Gastrocnemius medialis (tissue), 4 donors: Measurements from ENCODE around the gene ROPN1. TPM values are rescaled to one million over a fixed set of nuclear protein-coding genes. Genes with fewer than 3 reads are reported as not detected.
"Not testable (repeated sequence)": the region's sequence is repeated elsewhere in the genome, so short reads cannot be mapped to it uniquely, and the experiment has no call there.

Experiments used
- ATAC-seq, 2 donors: fragments of 150-250 bp; one replicate each; pipeline ENCODE4 v1.9.1; 2016
- DNase-seq, 2 donors: peaks; one replicate each; pipeline ENCODE4 v3.0.0-alpha.2; 2019
- H3K27ac ChIP-seq, 4 donors: fragments of 200-600 bp; sonication (generic); 1 replicate in 1 of 4; 2 replicates in 3 of 4; pipeline ENCODE4 v1.5.1; 2016 to 2018; ENCODE audit warnings: mild to moderate bottlenecking in 2 of 4, moderate library complexity in 1 of 4
- H3K27me3 ChIP-seq, 3 donors: fragments of 200-600 bp; sonication (generic) in 2 of 3; 1 replicate in 1 of 3; 2 replicates in 2 of 3; pipeline versions ENCODE4 v1.5.1 to v1.6.0; 2016 to 2019; ENCODE audit warnings: mild to moderate bottlenecking in 1 of 3, moderate library complexity in 1 of 3
- H3K36me3 ChIP-seq, 2 donors: fragments of 200-600 bp; sonication (generic) in 1 of 2; one replicate each; pipeline ENCODE4 v1.5.1; 2017 to 2018
- H3K4me1 ChIP-seq, 2 donors: fragments of 200-600 bp; sonication (generic) in 1 of 2; one replicate each; pipeline ENCODE4 v1.5.1; 2016 to 2017; ENCODE audit warnings: mild to moderate bottlenecking in 2 of 2
- H3K4me3 ChIP-seq, 4 donors: fragments of 200-600 bp; sonication (generic) in 3 of 4; 1 replicate in 1 of 4; 2 replicates in 3 of 4; pipeline ENCODE4 v1.5.1; 2016 to 2019; ENCODE audit warnings: mild to moderate bottlenecking in 2 of 4
- H3K9me3 ChIP-seq, 3 donors: fragments of 200-600 bp; sonication (generic) in 2 of 3; 1 replicate in 1 of 3; 2 replicates in 2 of 3; pipeline ENCODE4 v1.5.1; 2016 to 2019
- CTCF ChIP-seq, 5 experiments: fragments of 450-650 bp in 3 of 5; fragments of 200-600 bp in 2 of 5; sonication (generic) in 2 of 5; IDR thresholded peaks in 4 of 5; conservative IDR thresholded peaks in 1 of 5; 1 replicate in 4 of 5; 2 replicates in 1 of 5; pipeline ENCODE4 v1.5.1; 2016 to 2019; ENCODE audit warnings: antibody characterized with exemption in 5 of 5, mild to moderate bottlenecking in 3 of 5, moderate library complexity in 3 of 5
- POLR2A ChIP-seq, 2 donors: fragments of 450-650 bp; IDR thresholded peaks; one replicate each; pipeline ENCODE4 v1.6.1; 2017; ENCODE audit warnings: antibody characterized with exemption in 2 of 2, mild to moderate bottlenecking in 2 of 2, moderate library complexity in 2 of 2
- in situ Hi-C, 4 donors: fragments of 200-750 bp; cut with MboI; loops; one replicate each; pipeline versions ENCODE4 v1.15.0 to v1.8.0; 2017; ENCODE audit warnings: low sequenced_read_pairs in 4 of 4
- intact Hi-C: fragments of 100-400 bp; cut with DNase I; formaldehyde crosslinking; loops from one replicate; pipeline ENCODE4 v1.15.1; 2023; ENCODE audit warnings: low total_unique reads
- total RNA-seq, 4 donors: library from RNA; depleted of rRNA; stranded (reverse); fragments of >200 nt; gene quantifications; one replicate each; pipeline versions ENCODE4 v1.1.0 to v1.2.3, GENCODE V29; 2016

ROPN1 gene
- total RNA-seq, 4 donors from 2014 or later, result not detected

- intact Hi-C loops (loop anchor here (2.0 to 5.0 kb wide), 3 partner anchors 46 to 245 kb away; partner anchors contain the start of gene CCDC14), in situ Hi-C loops (no loop called here)
- Histone ChIP-seq H3K4me3 (peak overlapping the region; percentile 80 to 89 (median 84)), H3K36me3 (no peaks in the 10 kb centered on the region), H3K4me1 (peaks cover 6 to 12% of the 10 kb centered on the region in 2 donors), H3K27me3 (no peaks in the 10 kb centered on the region), H3K9me3 (no peaks in the 10 kb centered on the region), H3K27ac (peak overlapping the region; percentile 85 to 95 (median 90))
- peak; percentile 16 to 65 for DNase-seq
- TF ChIP-seq CTCF (IDR thresholded peaks at IDR 0.05 in 4 of 5, conservative IDR thresholded peaks at IDR 0.05 in 1 of 5) (no peak), POLR2A (IDR thresholded peaks at IDR 0.05) (peak in 1 of 2 donors; percentile 16)
- peak; percentile 67 to 74 for ATAC-seq
These were observed 40.5 kb upstream of the ROPN1 start for GRCh38 chr3:124032311-124032880.

- in situ Hi-C loops, result loop anchor here in 2 of 4 donors (10.0 kb wide), 3 partner anchors 48 to 438 kb away; no protein-coding TSS in a partner anchor
- Histone ChIP-seq H3K4me1 (no peaks in the 10 kb centered on the region), H3K36me3 (no peaks in the 10 kb centered on the region), H3K27ac (no peak overlapping the region), H3K9me3 (no peaks in the 10 kb centered on the region), H3K27me3 (no peaks in the 10 kb centered on the region), H3K4me3 (no peak overlapping the region)
- intact Hi-C loops, result no loop called here
- ATAC-seq, result no peak
- no peak for TF ChIP-seq CTCF (IDR thresholded peaks at IDR 0.05 in 4 of 5, conservative IDR thresholded peaks at IDR 0.05 in 1 of 5)
- no peak for TF ChIP-seq POLR2A (IDR thresholded peaks at IDR 0.05)
- DNase-seq, result no peak
These were observed 34.6 kb upstream of the ROPN1 start for GRCh38 chr3:124026516-124026915.

- H3K36me3 ChIP-seq, H3K27ac ChIP-seq, DNase-seq, ATAC-seq, H3K27me3 ChIP-seq, intact Hi-C loops, H3K4me1 ChIP-seq, H3K9me3 ChIP-seq, H3K4me3 ChIP-seq: not testable (repeated sequence)
- in situ Hi-C loops, result loop anchor here in 3 of 4 donors (5.0 to 25.0 kb wide), 5 partner anchors 51 to 441 kb away; no protein-coding TSS in a partner anchor
These were observed 31.6 kb upstream of the ROPN1 start for GRCh38 chr3:124023531-124023930.

GRCh38 chr3:124019291-124019690 lies 27.4 kb upstream of the ROPN1 start:
- intact Hi-C loops (loop anchor here (5.0 kb wide), 1 partner anchor 538 kb away; no protein-coding TSS in a partner anchor), in situ Hi-C loops (loop anchor here in 3 of 4 donors (5.0 to 25.0 kb wide), 6 partner anchors 63 to 448 kb away; no protein-coding TSS in a partner anchor)
- DNase-seq, result no peak
- Histone ChIP-seq H3K4me3 (no peak overlapping the region), H3K36me3 (no peaks in the 10 kb centered on the region), H3K4me1 (no peaks in the 10 kb centered on the region), H3K27me3 (no peaks in the 10 kb centered on the region), H3K27ac (no peak overlapping the region), H3K9me3 (no peaks in the 10 kb centered on the region)
- ATAC-seq, result no peak
- TF ChIP-seq CTCF (IDR thresholded peaks at IDR 0.05 in 4 of 5, conservative IDR thresholded peaks at IDR 0.05 in 1 of 5) (no peak), POLR2A (IDR thresholded peaks at IDR 0.05) (no peak)

- not testable (repeated sequence) for ATAC-seq, H3K27ac ChIP-seq, H3K36me3 ChIP-seq, H3K4me1 ChIP-seq, H3K9me3 ChIP-seq, H3K27me3 ChIP-seq, DNase-seq, H3K4me3 ChIP-seq
- intact Hi-C loops, result loop anchor here (5.0 kb wide), 1 partner anchor 540 kb away; no protein-coding TSS in a partner anchor
- in situ Hi-C loops, result loop anchor here in 3 of 4 donors (5.0 to 25.0 kb wide), 6 partner anchors 65 to 450 kb away; no protein-coding TSS in a partner anchor
These were observed 25.6 kb upstream of the ROPN1 start for GRCh38 chr3:124017502-124017901.
